ENCODE measurements around the gene TAL1. TPM values are rescaled to one million over a fixed set of nuclear protein-coding genes. Genes with fewer than 3 reads are reported as not detected.

Gene TAL1
- total RNA-seq, 4 donors from 2014 or later, result 3.0 to 4.2 (median 3.6) TPM

GRCh38 chr1:47174656-47175020, 57.4 kb downstream of the TAL1 start:
- no peak for ATAC-seq
- Histone ChIP-seq H3K9me3 (peaks cover 0 to 12% (median 0%) of the 10 kb centered on the region in 3 donors), H3K36me3 (no peaks in the 10 kb centered on the region), H3K27me3 (peaks cover 35% of the 10 kb centered on the region), H3K4me3 (no peak overlapping the region), H3K4me1 (peaks cover 0 to 13% (median 5%) of the 10 kb centered on the region in 3 donors), H3K27ac (no peak overlapping the region)
- TF ChIP-seq POLR2A (IDR thresholded peaks at IDR 0.05) (no peak), POLR2AphosphoS5 (IDR thresholded peaks at IDR 0.05) (no peak), EP300 (IDR thresholded peaks at IDR 0.05) (no peak), CTCF (IDR thresholded peaks at IDR 0.05) (no peak)

GRCh38 chr1:47172782-47173181, 59.2 kb downstream of the TAL1 start:
- WGBS, 2 donors (ENCODE audit: low coverage in 1 of 2), result 82% methylated on average over 2 of the region's 5 CpGs; no CpG with 5 or more reads in 1 of the 2 donors
- Histone ChIP-seq H3K4me1 (peaks cover 0 to 3% (median 0%) of the 10 kb centered on the region in 3 donors), H3K9me3 (peaks cover 0 to 12% (median 0%) of the 10 kb centered on the region in 3 donors), H3K36me3 (no peaks in the 10 kb centered on the region), H3K4me3 (no peak overlapping the region), H3K27me3 (peaks cover 35% of the 10 kb centered on the region), H3K27ac (no peak overlapping the region)
- no peak for ATAC-seq
- TF ChIP-seq POLR2AphosphoS5 (IDR thresholded peaks at IDR 0.05) (no peak), POLR2A (IDR thresholded peaks at IDR 0.05) (no peak), CTCF (IDR thresholded peaks at IDR 0.05) (no peak), EP300 (IDR thresholded peaks at IDR 0.05) (no peak)

Other genes with a start within 250 kb of the TAL1 start
- gene CYP4X1, start 208.6 kb downstream of the TAL1 start, total RNA-seq, result 1 to 10 TPM; 3.1 to 8.4 (median 4.5) TPM
- 1 to 10 TPM in 3 of 4 donors, not detected in 1; 1.1 to 1.6 (median 1.2) TPM for gene CYP4Z1, start 165.0 kb downstream of the TAL1 start, total RNA-seq
- gene CYP4A22, start 94.8 kb downstream of the TAL1 start, total RNA-seq, result under 1 TPM in 1 of 4 donors, not detected in 3; 0.27 TPM
- gene PDZK1IP1, start 42.2 kb downstream of the TAL1 start, total RNA-seq, result 10 to 100 TPM in 1 of 4 donors, under 1 TPM in 1, not detected in 2; 0.78 to 13.0 TPM
- gene STIL, start 81.9 kb upstream of the TAL1 start, total RNA-seq, result 1 to 10 TPM in 1 of 4 donors, under 1 TPM in 3; 0.40 to 2.5 (median 0.83) TPM
- gene CMPK1, start 101.6 kb upstream of the TAL1 start, total RNA-seq, result 100 to 1,000 TPM; 106 to 164 (median 115) TPM
- not detected for gene FOXE3, start 184.1 kb upstream of the TAL1 start, total RNA-seq
- under 1 TPM; 0.04 to 0.81 (median 0.57) TPM for gene FOXD2, start 205.8 kb upstream of the TAL1 start, total RNA-seq

Data from gastroesophageal sphincter (tissue), 4 donors.